Glutamatergic neuron (in vitro differentiated cells): Measurements from ENCODE around the gene NEK8. TPM values are rescaled to one million over a fixed set of nuclear protein-coding genes. Genes with fewer than 3 reads are reported as not detected.

Experiments
- DNase-seq: peaks from one replicate; pipeline ENCODE4 v3.0.0; 2022
- H3K27ac Mint-ChIP-seq: one replicate; pipeline ENCODE4 v1.8.0; 2020; ENCODE audit warnings: mild to moderate bottlenecking, mixed read lengths, inconsistent platforms; ENCODE audit not compliant: unreplicated experiment
- H3K27me3 Mint-ChIP-seq: one replicate; pipeline ENCODE4 v1.8.0; 2020; ENCODE audit warnings: mild to moderate bottlenecking, moderate library complexity, mixed read lengths, inconsistent platforms; ENCODE audit not compliant: unreplicated experiment
- H3K36me3 Mint-ChIP-seq: one replicate; pipeline ENCODE4 v1.8.0; 2020; ENCODE audit warnings: mild to moderate bottlenecking, mixed read lengths, inconsistent platforms; ENCODE audit not compliant: unreplicated experiment
- H3K4me1 Mint-ChIP-seq: one replicate; pipeline ENCODE4 v1.8.0; 2020; ENCODE audit warnings: mild to moderate bottlenecking, low read depth, mixed read lengths, inconsistent platforms; ENCODE audit not compliant: unreplicated experiment
- H3K4me3 Mint-ChIP-seq: one replicate; pipeline ENCODE4 v1.8.0; 2020; ENCODE audit warnings: mild to moderate bottlenecking, mixed read lengths, inconsistent platforms; ENCODE audit not compliant: unreplicated experiment
- H3K9me3 Mint-ChIP-seq: one replicate; pipeline ENCODE4 v1.8.0; 2020; ENCODE audit warnings: mild to moderate bottlenecking, moderate library complexity, mixed read lengths, inconsistent platforms; ENCODE audit not compliant: unreplicated experiment
- CTCF ChIP-seq: fragments of 200-600 bp; sonication (generic); IDR thresholded peaks from one replicate; pipeline ENCODE4 v1.5.0; 2021; ENCODE audit not compliant: partially characterized antibody, unreplicated experiment
- total RNA-seq: library from RNA; stranded (reverse); fragmentation: NEBNext Ultra II Directional; extraction: Animal tissue kit (Norgen Biotek cat#: 25700); gene quantifications from one replicate; pipeline ENCODE4 v1.2.1, GENCODE V29; 2021; ENCODE audit not compliant: unreplicated experiment

NEK8 gene
- total RNA-seq, 1 donor from 2014 or later: 5.9 TPM

- Mint-ChIP-seq H3K27ac (peak overlapping the region; percentile 48), H3K27me3 (peaks cover 19% of the 10 kb centered on the region), H3K9me3 (peaks cover 25% of the 10 kb centered on the region), H3K36me3 (peaks cover 4% of the 10 kb centered on the region), H3K4me1 (peaks cover 16% of the 10 kb centered on the region), H3K4me3 (no peak overlapping the region)
- DNase-seq: no peak
- TF ChIP-seq CTCF: no peak
Observed at GRCh38 chr17:28741358-28742349, 13.1 kb downstream of the NEK8 start.

- peaks cover 21% of the 10 kb centered on the region for H3K4me1 Mint-ChIP-seq
- no peaks in the 10 kb centered on the region for H3K36me3 Mint-ChIP-seq
- peak within 1 kb of the TSS; percentile 96 for H3K27ac Mint-ChIP-seq
- peak; percentile 85 for DNase-seq
- H3K4me3 Mint-ChIP-seq: peak within 1 kb of the TSS; percentile 90
- peaks cover 25% of the 10 kb centered on the region for H3K27me3 Mint-ChIP-seq
- H3K9me3 Mint-ChIP-seq: peaks cover 29% of the 10 kb centered on the region
- no peak for TF ChIP-seq CTCF
Observed at GRCh38 chr17:28743243-28744103, 14.9 kb downstream of the NEK8 start, which contains the start of gene TRAF4. TSS of gene TRAF4 (plus strand) at chr17:28744011. CDS start at chr17:28744113, 102 bp downstream.

GRCh38 chr17:28744104-28744971 lies 15.8 kb downstream of the NEK8 start:
- Mint-ChIP-seq H3K27me3 (peaks cover 27% of the 10 kb centered on the region), H3K9me3 (peaks cover 28% of the 10 kb centered on the region), H3K27ac (peak overlapping the region; percentile 96), H3K36me3 (no peaks in the 10 kb centered on the region), H3K4me1 (peaks cover 19% of the 10 kb centered on the region), H3K4me3 (peak overlapping the region; percentile 90)
- DNase-seq: peak; percentile 91
- no peak for TF ChIP-seq CTCF

- no peak for TF ChIP-seq CTCF
- DNase-seq: peak; percentile 85
- H3K36me3 Mint-ChIP-seq: no peaks in the 10 kb centered on the region
- H3K4me3 Mint-ChIP-seq: peak overlapping the region; percentile 90
- H3K27ac Mint-ChIP-seq: peak overlapping the region; percentile 96
- H3K27me3 Mint-ChIP-seq: peaks cover 27% of the 10 kb centered on the region
- H3K9me3 Mint-ChIP-seq: peaks cover 28% of the 10 kb centered on the region
- peaks cover 19% of the 10 kb centered on the region for H3K4me1 Mint-ChIP-seq
Observed at GRCh38 chr17:28744972-28745785, 16.6 kb downstream of the NEK8 start.
